Liver (tissue), 1 donor: ENCODE data around the gene GJC1.

Experiments used
- NR2F2 ChIP-seq: IDR thresholded peaks from 2 replicates; pipeline ENCODE4 v1.6.1; 2016; ENCODE audit warnings: antibody characterized with exemption
- TAF1 ChIP-seq: conservative IDR thresholded peaks from 2 replicates; pipeline ENCODE4 v1.6.1; 2016; ENCODE audit warnings: antibody characterized with exemption, mild to moderate bottlenecking
- donor health status: healthy.

GRCh38 chr17:44798356-44798755 lies 31.7 kb downstream of the GJC1 start:
- no peak for TF ChIP-seq NR2F2
- TF ChIP-seq TAF1, result no peak
